T47D (cell line): Measurements from ENCODE around the gene TUB.

Experiments
- DNase-seq, 2 experiments: peaks; one replicate each; pipeline versions ENCODE4 v3.0.0 to v3.0.0-alpha.2; 2011 to 2012; ENCODE audit warnings: low read depth in 1 of 2, low spot score in 1 of 2
- JUND ChIP-seq: IDR thresholded peaks from 2 replicates; pipeline ENCODE4 v1.6.1; 2012; ENCODE audit warnings: low read depth
- in situ Hi-C: cut with HindIII; loops from 2 replicates; pipeline ENCODE4 v1.10.0; 2016; ENCODE audit warnings: low sequenced_read_pairs, low pct_unique_long_range_greater_than_20kb

Gene TUB

DNA sequence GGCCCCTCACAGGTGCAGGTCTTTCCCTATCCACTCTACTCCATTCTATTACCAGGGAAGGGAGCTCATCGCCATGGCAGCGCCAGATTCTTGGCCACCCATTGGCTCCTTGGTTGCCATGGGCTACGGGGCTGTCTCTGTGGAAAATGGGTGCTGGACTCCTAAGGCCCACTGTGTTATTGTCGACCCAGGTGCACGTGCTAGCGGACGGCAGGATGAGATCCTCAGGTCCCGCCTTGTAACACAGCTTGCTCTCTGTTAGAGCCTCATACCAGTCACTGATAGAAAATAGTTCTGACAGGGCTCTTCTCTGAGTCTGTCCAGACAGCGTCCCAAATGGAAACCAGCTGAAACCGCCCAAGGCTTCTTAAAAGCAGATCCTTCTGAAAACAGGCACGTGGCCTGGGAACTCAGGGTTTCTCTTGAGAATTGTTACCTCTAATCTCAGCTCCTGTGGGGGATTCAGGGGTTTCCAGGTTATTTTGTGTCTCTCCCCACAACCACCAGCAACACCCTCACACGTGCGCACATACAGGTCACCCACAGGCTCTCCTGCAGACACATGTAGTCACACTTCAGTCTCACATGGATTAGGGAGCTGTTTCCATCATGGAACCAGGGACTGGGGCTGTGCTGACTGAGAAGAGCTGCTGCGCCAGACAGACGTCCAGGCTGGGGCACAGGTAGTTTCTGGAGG is 1.5 kb downstream of the TUB start:
- DNase-seq: no peak
- in situ Hi-C loops: no loop called here
- no peak for TF ChIP-seq JUND

DNA sequence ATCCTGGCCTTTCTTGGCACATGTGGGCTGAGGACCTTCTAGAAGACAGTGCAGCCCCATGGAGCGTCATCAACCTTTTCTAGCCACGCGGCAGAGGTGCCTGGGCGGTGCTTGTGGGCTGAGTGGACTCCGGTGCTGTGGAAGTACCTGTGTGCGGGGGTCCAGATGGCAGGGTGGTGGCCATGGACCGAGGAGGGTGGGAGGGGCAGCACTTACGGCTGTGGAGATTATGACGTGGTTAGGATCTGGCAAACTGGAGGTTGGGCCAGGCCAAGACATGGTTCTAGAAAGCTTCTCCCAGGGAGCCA is 2.0 kb downstream of the TUB start:
- in situ Hi-C loops: no loop called here
- no peak for TF ChIP-seq JUND
- DNase-seq: no peak

DNA sequence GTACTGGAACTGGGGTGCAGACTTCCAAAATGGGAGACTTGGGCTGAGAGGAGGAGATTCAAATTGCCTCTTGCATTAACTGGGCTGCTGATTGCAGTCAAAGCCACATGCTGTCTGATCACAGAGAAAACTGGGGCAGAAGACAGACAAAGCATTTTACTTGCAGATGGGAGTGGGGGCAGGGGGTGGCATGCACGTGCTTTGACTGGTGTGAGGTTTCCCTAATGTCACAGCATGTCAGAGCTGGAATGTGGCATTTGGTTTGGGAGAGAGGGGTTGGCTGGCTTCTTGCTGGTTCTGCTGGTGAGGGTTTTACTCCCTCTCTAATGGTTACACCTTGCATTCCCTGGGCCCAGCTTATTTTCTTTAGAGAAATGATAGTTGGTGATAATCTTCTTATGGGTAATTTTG is 2.9 kb downstream of the TUB start:
- in situ Hi-C loops: no loop called here
- TF ChIP-seq JUND: no peak
- no peak for DNase-seq

DNA sequence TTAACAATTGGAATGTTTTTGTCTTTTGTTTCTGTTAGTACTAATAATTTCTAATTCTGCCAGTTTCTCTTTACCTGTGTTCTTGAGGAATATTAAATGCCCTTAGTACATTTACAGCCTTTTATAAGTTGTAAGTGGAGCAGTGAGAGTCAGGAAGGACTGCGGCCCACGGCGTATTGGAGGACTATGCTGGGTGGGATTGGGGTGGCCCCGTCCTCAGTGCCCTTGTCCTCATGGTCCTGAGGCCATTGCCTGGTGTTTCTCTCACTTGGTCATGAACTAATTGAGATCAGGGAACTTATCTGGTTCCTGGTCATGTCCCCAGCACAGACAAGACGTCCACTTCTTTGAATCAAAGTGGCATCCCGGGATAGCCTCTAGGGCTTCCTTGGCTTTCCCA is 3.3 kb downstream of the TUB start:
- in situ Hi-C loops: no loop called here
- no peak for TF ChIP-seq JUND
- DNase-seq: no peak

DNA sequence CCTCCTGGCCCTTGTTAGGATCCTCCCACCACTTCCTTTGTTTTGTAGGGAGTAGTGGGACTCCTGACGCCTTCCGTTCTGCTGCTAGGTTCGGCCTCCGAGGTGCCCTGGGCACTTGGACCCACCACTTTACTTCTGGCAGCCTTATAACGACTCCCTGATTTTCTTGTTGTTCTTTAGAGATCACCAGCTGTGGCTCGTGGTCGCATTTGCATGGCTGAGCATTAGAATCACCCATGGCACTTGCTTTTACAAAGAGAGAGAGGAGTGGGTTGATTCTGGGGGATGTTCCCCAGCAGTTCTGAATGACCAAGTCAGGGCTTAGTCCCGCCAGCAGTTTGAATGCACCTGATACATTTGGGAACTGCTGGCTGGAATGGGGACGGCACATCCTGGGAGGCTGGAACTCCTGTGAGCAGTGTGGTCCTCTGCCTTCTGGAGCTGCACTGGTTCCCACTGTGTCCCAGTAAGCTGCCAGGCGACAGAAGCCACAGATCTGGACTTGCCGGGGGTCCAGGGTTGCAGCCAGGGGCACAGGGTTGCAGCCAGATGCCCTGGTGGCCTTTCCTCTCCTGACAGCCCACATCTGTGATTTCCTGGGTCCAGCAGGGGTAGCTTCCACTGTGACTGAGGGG is 4.1 kb downstream of the TUB start:
- no peak for TF ChIP-seq JUND
- DNase-seq: no peak
- in situ Hi-C loops: no loop called here

DNA sequence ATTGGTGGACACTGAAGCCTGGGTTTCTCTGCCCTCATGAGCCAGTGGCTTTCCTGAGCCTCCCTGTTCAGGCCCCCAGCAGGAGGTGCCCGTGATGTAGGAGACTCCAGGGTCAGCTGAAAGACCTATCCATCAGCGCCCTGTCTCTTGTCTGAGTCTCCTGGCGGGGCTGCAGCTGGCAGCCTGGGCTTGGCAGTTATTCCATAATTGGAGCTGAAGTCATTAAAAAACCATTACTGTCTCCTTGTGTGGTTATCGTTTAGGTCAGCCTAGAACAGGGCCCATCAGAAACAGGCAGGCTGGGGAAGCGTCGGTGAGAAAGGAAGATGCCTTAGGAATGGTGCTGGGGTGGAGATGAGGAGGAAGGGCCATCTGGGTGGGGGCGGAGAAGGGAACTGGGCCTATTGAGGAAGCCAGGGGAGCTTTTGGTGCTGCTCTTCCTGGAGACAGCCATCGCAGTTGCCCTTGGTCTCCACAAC is 5.0 kb downstream of the TUB start:
- DNase-seq: no peak
- in situ Hi-C loops: no loop called here
- no peak for TF ChIP-seq JUND

DNA sequence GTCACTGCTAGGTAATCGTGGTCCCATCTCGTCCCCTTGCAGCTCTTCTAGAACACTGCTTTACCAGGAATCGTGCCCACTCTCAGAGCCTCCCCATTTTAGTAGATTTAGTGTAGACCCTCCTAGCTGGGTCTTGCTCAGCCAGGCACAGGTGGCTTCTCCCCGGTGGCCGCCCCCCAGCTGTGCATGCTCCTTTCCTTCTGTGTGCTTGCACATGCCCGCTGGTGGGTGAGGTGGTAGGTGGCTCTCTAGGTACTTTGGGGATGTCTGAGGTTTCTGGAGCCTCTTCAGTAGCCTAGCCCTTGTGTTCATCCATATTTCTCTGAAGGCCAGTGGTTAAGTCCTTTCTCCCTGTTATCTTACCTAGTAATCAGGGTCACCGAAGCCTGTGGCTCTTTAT is 5.6 kb downstream of the TUB start:
- TF ChIP-seq JUND: no peak
- DNase-seq: no peak
- in situ Hi-C loops: no loop called here

DNA sequence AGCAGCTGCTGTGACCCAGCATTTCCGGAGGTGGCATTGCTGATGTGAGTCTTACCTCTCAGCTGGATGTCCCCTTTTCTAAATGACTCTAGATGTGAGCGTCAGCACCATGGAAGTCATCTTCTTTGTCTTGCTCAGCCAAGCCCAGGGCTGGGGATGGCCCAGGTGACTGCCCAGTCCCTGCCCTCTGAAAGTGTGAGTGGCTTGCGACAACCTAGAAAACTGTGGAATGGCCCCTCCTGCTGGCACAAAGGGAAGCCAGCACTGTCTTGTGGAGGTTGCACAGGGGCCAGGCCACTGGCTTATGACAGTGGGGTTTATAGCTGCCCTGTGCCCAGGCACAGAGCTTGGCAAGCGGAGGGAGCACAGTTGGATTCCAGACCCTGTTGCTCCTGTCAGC is 6.2 kb downstream of the TUB start:
- no peak for DNase-seq
- TF ChIP-seq JUND: no peak
- in situ Hi-C loops: no loop called here

DNA sequence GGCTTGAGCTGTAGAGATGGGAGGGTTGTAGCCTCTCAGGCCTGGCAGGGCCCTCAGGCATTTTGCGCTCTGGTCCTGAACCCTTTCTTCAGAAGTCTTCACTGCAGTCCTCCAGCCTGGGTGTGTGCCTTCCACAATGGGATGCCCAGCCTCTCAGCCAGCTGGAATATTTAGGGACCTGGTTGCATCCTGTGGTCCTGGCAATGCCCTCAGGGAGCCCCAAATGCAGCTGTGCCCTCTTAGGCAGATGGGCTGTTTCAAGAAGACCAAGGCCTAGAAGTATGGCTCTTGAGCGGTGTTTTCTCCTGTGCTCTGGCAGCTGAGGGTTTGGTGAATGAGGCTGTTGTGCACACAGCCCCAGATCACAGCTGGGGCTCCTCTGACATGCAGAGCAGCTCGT is 6.7 kb downstream of the TUB start:
- in situ Hi-C loops: no loop called here
- no peak for DNase-seq
- TF ChIP-seq JUND: no peak

DNA sequence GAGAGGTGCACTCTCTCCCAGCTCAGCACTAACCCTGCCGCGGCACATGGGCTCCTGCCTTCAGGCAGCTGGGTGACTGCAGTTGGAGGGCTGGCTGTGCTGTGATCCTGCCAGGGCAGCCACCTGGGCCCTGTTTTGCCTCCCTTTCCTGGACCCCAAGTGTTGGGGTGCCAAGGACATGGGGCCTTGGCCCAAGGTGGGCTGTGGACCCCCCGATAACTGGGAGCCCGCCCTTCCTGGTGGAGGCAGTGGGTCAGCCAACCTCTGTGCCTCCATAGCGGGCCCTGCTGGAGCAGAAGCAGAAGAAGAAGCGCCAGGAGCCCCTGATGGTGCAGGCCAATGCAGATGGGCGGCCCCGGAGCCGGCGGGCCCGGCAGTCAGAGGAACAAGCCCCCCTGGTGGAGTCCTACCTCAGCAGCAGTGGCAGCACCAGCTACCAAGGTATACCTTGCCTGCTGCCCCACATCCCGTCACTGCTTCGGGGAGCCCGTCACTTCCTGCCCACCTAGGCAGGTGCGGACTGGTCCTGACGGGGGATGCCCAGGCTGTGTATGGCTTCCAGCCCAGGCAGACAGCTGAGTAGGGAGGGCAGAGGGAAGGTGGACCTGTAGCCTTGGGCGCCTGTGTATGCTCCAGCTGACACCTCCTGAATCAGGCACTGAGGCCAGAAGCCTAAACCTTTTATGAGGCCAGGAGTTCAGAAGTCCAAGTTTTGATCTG is 8.9 kb downstream of the TUB start:
- DNase-seq: no peak
- in situ Hi-C loops: no loop called here
- TF ChIP-seq JUND: no peak

DNA sequence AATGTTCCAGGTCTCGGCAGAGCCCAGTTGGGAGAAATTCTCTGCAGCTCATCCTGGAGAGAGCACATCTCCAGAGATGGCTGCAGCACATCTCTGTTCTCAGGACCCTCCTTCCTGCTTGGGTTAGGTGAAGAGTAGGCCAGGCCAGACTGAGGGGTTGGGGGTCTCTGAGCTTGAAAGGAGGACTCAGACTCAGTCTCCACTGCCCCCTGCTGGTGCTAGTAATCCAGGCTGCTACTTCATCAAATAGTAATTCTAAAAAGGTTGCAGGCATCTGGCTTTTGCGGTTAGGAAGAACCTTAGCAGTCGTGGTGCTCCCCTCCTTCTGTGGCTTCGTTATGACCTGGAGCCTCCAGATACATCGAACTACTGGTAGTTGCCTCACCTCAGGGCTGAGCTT is 9.7 kb downstream of the TUB start:
- no peak for TF ChIP-seq JUND
- peak in 1 of 2 experiments; percentile 16 for DNase-seq
- in situ Hi-C loops: no loop called here

DNA sequence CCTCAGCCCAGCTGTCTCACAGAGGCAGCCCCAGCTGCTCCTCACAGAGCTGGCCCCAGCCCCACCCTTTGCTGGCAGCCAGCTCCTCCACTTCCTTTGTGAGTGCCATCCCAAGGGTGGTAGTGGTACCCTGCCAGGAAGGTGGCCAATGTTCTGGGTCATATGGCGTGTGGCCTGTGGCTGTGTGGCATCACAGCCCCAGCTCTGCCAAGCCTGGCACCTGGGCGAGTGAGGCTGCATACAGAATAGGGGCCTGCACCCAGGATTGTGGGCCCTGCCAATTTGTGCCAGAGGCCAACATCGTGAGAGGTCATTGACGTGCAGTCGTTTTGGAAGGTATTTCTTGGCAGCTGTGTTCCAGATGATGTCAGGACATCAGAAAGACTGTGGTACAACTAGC is 10.7 kb downstream of the TUB start:
- no peak for DNase-seq
- in situ Hi-C loops: no loop called here
- TF ChIP-seq JUND: no peak

DNA sequence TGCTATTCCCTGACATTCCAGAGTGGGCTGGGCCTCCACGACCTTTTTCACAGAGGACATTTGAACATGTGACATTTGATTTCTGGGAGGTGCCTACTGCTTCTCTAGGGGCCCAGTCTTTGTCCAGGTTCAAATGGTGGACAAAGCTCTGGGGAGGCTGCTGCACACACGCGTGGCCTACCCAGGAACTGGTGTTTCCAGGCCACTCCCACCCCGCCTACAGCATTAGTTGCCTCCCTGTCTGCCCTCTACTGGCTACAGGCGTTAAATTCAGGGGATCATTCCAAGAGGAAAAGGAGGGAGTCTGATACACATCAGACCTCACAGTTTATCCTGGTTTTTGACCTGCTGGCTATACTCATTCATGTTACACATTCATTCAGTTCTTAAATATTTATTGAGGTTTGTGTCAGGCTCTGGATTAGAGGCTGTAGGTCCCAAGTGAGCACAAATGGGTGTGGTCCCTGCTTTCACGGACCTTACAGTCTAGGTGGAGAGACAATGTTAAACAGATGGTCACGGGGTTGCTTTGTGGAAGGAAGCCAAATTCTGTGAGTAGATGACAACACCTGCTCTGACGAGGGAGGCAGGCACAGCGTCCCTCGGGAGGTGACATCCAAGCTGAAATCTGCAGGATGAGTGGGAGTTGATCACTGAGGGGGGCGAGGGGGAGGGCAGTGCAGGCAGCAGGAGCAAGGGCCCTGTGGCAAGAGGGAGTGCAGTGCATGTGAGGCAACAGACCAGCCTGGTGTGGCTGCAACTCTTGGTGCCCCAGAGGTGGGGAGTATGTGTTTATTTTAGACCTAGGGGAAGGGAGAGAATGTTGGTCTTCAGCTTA is 11.8 kb downstream of the TUB start:
- no peak for TF ChIP-seq JUND
- in situ Hi-C loops: no loop called here
- peak; percentile 51 to 75 for DNase-seq
